Mesothelial cell of epicardium (in vitro differentiated cells): ENCODE measurements around the gene TOR1AIP2. TPM values are rescaled to one million over a fixed set of nuclear protein-coding genes. Genes with fewer than 3 reads are reported as not detected.

ENCODE experiments used
- DNase-seq, 2 experiments: peaks; one replicate each; pipeline ENCODE4 v3.0.0; 2021; ENCODE audit warnings: low spot score in 2 of 2; ENCODE audit not compliant: unreplicated experiment in 2 of 2
- H3K27ac Mint-ChIP-seq: 2 replicates; pipeline ENCODE4 v1.8.0; 2021; ENCODE audit warnings: mixed read lengths
- H3K27me3 Mint-ChIP-seq: 2 replicates; pipeline ENCODE4 v1.8.0; 2021; ENCODE audit warnings: low read depth, mixed read lengths
- H3K36me3 Mint-ChIP-seq: 2 replicates; pipeline ENCODE4 v1.8.0; 2021; ENCODE audit warnings: mixed read lengths
- H3K4me1 Mint-ChIP-seq: 2 replicates; pipeline ENCODE4 v1.8.0; 2021; ENCODE audit warnings: mixed read lengths
- H3K4me3 Mint-ChIP-seq: 2 replicates; pipeline ENCODE4 v1.8.0; 2021; ENCODE audit warnings: mild to moderate bottlenecking, moderate library complexity, mixed read lengths
- H3K9me3 Mint-ChIP-seq: 2 replicates; pipeline ENCODE4 v1.8.0; 2021; ENCODE audit warnings: mixed read lengths
- CTCF ChIP-seq: fragments of 200-600 bp; sonication (generic); IDR thresholded peaks from one replicate; pipeline ENCODE4 v1.5.0; 2021; ENCODE audit warnings: antibody characterized with exemption; ENCODE audit not compliant: unreplicated experiment
- total RNA-seq: library from RNA; stranded (reverse); gene quantifications from 3 replicates; pipeline ENCODE4 v1.2.1, GENCODE V29; 2021

The TOR1AIP2 gene
- total RNA-seq = 82.5 to 85.5 TPM (median 84.4 TPM) in 3 replicates

- no peaks in the 10 kb centered on the region for H3K27me3 Mint-ChIP-seq
- H3K36me3 Mint-ChIP-seq = peaks cover 9% of the 10 kb centered on the region
- peak; percentile 59 to 81 for DNase-seq
- peak within 1 kb of the TSS; percentile 98 for H3K4me3 Mint-ChIP-seq
- peak within 1 kb of the TSS; percentile 98 for H3K27ac Mint-ChIP-seq
- H3K4me1 Mint-ChIP-seq = peaks cover 36% of the 10 kb centered on the region
- H3K9me3 Mint-ChIP-seq = no peaks in the 10 kb centered on the region
- no peak for TF ChIP-seq CTCF
These were observed at the start of gene TOR1AIP2 for GRCh38 chr1:179877586-179878265. Gene TOR1AIP2 (minus strand): TSS chr1:179877803. CDS start chr1:179852665, 25,138 bp downstream.

- no peak for DNase-seq
- Mint-ChIP-seq H3K27ac (no peak overlapping the region), H3K4me3 (no peak overlapping the region), H3K4me1 (peaks cover 23% of the 10 kb centered on the region), H3K36me3 (no peaks in the 10 kb centered on the region), H3K9me3 (no peaks in the 10 kb centered on the region), H3K27me3 (no peaks in the 10 kb centered on the region)
- no peak for TF ChIP-seq CTCF
These were observed 49.2 kb upstream of the TOR1AIP2 start for GRCh38 chr1:179926850-179927205.

DNA sequence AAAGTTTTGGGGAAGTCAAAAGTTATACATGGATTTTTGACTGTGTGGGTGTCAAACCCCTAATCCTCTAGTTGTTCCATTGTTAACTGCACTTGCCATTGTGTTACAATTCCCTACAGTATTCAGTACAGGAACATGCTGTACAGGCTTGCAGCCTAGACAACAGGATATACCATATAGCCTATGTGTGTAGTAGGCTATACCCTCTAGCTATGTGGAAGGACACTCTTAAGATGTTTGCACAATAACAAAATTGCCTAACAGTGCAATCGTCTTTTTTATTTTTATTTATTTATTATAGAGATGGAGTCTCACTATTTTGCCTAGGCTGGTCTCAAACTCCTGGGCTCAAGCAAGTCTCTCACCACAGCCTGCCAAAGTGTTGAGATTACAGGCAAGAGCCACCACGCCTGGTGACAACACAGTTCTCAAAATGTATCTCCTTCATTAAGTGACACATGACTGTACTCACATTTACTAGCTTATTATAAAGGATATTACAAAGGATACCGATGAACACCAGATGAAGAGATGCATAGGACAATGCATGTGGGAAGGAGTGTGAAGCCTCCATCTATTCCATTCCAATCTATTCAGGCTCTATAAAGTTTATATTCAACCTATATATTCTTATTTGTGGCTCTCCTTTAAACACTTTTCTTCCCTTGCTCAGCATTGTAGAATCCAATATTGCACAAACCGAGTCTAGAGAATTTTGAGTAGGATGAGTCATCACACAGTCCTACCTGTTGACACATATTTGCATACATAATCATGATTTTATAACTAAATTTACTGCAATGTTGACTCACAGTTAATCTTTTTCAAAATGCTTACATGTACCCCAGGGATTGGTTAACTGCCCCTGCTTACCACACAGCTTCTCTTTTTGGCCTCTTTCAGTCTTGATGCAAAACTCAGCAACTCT, 48.6 kb upstream of the TOR1AIP2 start:
- Mint-ChIP-seq H3K9me3 (no peaks in the 10 kb centered on the region), H3K36me3 (no peaks in the 10 kb centered on the region), H3K27me3 (no peaks in the 10 kb centered on the region), H3K27ac (no peak overlapping the region), H3K4me1 (peaks cover 29% of the 10 kb centered on the region), H3K4me3 (no peak overlapping the region)
- no peak for DNase-seq
- TF ChIP-seq CTCF = no peak

DNA sequence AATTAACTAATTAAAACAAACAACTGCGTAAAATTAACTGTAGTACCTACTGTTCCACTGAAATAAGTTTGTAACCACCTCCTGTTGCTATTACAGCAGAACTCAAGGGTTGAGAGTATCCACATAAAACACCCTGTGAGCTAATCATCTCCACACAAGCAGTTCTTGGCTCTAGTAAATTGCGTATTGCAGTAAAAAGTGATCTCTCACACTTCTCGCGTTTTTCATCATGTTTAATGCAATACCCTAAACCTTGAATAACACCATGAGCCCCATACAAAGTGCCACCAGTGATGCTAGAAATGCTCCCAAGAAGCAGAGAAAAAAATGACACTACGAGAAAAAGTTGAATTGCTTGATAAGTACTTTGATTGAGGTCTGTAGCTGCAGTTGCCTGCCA, 47.7 kb upstream of the TOR1AIP2 start:
- H3K9me3 Mint-ChIP-seq = no peaks in the 10 kb centered on the region
- no peak for DNase-seq
- no peaks in the 10 kb centered on the region for H3K27me3 Mint-ChIP-seq

GRCh38 chr1:179924268-179924667, 46.7 kb upstream of the TOR1AIP2 start:
- no peak for DNase-seq
- peaks cover 18% of the 10 kb centered on the region for H3K4me1 Mint-ChIP-seq
- H3K27me3 Mint-ChIP-seq = no peaks in the 10 kb centered on the region
- H3K27ac Mint-ChIP-seq = no peak overlapping the region
- no peaks in the 10 kb centered on the region for H3K9me3 Mint-ChIP-seq
- no peak for TF ChIP-seq CTCF
- H3K36me3 Mint-ChIP-seq = peaks cover 4% of the 10 kb centered on the region
- H3K4me3 Mint-ChIP-seq = no peak overlapping the region

More for the DNA sequence above, 47.7 kb upstream of the TOR1AIP2 start:
- H3K36me3 Mint-ChIP-seq = no peaks in the 10 kb centered on the region
- no peak overlapping the region for H3K27ac Mint-ChIP-seq
- peaks cover 23% of the 10 kb centered on the region for H3K4me1 Mint-ChIP-seq
- TF ChIP-seq CTCF = no peak
- H3K4me3 Mint-ChIP-seq = no peak overlapping the region
